ENCODE data around the gene MYOM1.

Gene MYOM1

DNA sequence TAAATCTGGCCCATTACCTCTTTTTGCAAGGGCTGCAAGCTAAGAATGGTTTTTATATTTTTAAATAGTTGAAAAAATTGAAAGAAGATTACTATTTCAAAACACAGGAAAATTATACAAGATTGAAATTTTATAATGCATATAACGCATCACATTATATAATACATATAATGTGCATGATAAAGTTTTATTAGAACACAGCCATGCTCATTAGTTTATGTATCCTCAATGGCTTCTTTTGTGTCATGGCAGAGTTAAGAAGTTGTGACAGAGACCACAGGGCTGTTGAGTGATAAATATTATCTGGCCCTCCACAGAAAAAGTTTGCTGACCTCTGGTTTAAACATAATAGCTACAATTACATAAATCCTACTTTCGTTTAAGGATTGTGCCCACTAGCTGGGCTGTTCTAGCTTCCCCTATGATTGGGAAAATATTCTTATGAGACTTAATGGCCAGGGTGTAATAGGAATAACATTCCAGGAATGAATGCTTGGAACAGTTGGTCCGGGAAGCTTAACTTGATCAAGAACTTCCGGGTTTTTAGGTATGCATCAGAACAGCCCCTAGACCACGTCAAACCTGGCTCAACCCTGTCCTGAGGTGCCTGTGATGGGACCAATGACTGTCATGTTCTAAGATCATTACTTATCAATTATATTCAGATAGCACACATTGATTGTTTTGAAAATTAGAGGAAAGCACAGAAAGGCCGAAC, 108.1 kb downstream of the MYOM1 start:
- DNase-seq: no peak

DNA sequence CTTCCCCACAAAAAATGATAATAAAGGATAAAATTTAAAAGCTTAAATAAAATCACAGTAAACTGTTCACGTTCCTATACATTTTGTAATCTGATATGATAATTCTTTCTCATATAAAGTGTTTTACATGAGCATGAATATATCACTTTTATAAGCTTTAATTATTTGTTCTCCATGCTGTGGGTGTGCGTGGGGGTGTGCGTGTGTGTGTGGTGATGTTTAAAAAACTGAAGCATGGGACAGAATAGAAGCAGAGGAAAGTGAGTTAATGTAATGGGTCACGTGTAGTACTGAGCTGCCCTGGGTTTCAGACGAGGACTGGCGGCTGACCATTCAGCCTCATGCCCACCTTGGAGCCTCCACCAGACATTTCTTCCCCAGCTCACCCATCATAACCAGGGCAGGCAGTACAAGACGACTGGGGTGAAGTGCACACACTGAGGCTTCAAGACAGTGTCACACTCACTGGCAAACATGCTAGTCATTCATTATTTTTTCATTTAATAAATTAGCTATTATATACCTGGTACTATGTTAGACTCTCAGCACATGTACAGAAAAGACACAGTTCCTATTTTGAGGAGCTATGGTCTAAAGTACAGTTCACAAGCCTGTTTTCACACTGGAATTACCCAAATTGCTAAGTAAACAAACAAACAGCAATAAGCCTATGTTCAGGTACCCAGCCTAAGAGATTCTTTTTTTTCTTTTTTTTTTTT, 109.6 kb downstream of the MYOM1 start:
- no peak for DNase-seq

DNA sequence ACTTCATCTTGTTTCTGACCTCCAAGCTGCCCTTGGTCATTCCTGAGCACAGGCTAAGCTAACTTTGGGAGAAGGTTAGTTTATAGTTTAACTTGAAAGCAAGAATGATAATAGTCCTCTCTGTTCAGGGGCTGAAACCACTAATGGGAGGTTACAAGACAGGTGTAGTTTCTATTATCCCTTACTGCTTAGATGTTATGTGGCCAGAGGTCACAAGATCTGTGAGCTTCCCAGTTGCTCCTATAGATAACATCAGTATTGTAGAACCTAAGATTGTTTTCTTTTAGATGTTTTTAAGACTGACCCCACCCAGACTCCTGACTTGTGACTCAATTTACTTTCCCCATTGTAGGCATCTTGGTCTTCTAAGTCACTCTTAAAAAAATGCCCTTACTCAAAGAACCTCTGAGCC, 112.0 kb downstream of the MYOM1 start:
- no peak for DNase-seq

DNA sequence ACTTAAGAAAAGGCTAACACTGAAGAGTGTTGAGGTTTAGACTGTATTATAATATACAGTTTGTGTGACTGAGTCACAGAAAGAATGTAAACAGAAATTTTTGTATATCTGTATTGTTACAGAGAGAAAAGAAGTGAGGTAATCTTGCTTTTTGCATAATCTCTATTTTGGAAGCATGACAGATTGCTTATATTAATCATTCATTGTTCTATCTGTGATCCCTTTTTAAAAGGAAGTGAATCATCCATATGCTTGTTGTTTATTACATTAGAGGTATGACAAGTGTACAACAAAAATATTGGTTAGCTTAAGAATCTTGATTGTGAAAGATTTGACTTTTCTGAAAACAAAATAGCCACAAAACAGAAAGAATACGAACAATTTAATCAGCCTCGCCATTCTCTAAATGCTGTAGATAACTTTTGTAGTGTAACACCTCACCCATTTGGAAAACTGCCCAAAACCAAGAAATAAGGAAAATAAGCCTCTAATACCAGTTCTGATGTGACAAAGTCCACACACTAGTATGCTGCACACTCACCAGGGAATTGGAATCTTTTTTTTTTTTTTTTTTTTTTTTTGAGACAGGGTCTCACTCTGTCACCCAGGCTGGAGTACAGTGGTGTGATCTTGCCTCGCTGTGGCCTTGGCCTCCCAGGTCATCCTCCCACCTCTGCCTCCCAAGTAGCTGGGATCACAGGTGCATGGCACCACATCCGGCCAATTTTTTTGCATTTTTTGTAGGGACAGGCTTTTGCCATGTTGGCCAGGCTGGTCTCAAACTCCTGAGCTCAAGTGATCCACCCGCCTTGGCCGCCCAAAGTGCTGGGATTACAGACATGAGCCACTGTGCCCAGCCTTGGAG, 115.3 kb downstream of the MYOM1 start:
- DNase-seq: no peak

DNA sequence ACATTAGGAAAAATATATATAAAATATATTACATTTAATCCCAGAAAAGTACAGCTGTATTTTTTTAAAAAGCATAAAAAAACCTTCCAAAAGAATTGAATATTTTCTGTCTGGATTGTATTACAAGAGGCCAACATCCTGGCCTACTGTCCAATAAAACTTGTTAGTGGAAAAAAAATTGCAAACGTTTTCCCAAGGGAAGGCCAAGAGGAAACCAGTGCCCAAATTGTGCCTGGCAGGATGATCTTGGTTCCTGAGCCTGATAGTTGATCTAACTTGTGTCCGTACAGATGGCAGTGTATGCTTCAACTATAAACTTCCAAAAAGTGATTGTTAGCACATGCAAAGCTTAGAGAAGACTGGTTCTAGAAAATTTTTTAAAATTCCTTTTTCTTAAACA, 116.2 kb downstream of the MYOM1 start:
- DNase-seq: no peak

DNA sequence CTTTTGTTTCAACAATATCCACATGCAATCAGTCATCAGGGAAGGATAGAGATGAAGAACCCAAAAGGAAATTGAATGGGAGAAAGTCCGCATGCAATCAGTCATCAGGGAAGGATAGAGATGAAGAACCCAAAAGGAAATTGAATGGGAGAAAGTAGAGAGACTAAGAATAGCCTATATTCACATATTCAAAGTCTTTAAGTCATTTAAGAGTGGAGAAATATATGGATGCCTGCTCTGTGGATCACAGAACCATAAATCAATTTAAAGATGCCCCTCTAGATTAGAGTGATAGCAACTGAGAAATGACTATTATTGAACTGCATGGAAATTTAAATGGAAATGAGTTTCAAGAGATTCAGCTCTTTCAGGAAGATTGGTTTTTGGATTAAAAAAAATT, 116.8 kb downstream of the MYOM1 start:
- no peak for DNase-seq

DNA sequence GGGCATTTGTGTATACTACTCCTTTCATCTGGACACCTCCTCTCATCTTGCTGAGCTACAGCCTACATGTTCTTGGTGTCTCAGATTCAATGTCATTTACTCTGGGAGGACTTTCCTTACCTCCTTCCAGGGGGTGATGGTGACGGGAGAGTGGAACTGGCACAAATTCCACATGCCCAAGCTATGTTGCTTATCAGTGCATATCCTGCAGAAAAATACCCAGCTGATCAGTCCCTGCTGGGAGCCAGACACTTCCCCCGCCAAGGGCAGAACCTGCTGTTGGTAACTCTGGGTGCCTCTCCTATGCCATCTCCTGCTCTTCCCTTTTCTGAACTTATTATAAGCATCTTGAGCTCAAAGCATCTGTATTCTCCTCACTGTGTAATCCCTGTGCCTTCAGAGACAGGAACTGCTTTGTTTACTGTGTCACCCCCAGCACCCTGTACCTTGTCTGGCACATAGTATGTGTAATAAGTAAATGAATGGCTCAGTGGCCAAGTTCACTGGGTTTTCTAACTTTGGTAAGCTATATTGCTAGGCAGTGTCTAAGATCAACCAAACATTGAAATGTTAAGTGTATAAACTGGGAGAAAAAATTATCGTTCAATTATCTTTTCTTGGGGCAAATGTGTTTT, 119.2 kb downstream of the MYOM1 start:
- no peak for DNase-seq

DNA sequence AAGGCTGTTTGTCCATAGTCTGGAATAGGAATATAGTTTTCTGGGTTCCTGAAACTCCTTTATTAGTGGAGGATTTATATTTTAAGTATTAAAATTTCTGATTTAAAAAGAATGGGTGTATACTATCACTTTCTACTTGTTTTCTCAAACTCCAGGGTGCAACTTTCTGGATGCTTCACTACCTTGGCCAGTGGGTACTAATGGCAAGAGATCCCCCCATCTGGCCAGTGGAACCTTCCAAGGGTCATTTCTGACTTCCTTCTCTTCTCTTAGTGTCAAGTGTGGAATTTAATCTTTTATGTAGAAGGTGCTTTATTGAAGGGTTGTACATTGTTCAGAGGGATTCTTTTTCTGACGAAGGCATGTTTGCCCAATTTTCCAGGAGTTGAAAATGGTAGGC, 120.4 kb downstream of the MYOM1 start:
- no peak for DNase-seq

DNA sequence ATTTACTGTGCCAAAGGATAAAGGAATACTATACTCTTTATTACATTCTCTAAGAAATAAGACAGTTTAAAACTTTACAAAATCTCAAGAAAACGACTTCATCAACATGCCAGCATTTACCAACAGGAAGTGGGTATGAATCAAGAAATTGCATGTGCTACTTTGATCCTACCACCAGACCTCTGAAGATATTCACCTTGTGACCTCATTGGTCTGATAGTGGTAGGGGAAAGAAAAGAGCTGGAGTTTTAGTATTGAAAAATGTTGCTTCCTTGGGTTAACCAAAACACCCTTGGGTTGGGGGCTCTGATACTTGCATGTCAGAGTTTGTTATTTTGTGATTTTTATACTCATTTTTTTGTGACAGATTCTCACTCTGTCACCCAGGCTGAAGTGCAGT, 122.7 kb downstream of the MYOM1 start:
- no peak for DNase-seq

DNA sequence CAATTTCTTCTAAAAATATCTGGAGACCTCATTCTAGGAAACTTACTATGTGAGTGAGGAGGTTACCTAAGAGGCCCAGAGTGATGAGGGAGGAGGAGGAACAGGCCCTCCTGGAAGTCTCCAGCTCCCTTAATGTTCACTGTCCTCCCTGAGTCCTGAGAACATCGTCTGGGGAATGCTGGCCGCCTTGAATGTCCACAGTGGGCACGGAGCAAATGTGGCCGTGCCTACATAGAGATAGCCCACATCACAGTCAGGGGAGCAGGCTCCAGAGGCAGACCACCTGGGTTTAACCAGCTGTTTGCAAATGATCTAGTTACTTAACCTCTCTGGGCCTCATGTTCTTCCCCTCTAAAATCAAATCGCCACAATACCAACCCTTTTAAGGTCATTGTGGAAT, 123.8 kb downstream of the MYOM1 start:
- no peak for DNase-seq

DNA sequence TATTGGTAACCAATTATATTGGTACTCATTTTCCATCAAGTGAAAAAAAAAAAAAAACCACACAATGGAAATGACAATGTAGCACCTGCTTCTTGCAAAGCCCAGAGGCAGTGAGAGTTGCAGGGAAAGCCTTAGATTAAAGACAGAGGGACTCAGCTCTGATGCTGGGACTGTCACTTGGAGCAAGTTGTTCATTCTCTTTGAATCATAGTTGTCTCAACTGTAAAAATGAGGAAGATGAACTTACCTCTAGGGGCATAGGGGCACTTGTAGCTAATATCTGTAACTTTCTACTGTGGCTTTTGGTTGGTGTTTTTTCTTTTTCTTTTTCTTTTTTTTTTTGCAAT, 125.5 kb downstream of the MYOM1 start:
- DNase-seq: no peak

DNA sequence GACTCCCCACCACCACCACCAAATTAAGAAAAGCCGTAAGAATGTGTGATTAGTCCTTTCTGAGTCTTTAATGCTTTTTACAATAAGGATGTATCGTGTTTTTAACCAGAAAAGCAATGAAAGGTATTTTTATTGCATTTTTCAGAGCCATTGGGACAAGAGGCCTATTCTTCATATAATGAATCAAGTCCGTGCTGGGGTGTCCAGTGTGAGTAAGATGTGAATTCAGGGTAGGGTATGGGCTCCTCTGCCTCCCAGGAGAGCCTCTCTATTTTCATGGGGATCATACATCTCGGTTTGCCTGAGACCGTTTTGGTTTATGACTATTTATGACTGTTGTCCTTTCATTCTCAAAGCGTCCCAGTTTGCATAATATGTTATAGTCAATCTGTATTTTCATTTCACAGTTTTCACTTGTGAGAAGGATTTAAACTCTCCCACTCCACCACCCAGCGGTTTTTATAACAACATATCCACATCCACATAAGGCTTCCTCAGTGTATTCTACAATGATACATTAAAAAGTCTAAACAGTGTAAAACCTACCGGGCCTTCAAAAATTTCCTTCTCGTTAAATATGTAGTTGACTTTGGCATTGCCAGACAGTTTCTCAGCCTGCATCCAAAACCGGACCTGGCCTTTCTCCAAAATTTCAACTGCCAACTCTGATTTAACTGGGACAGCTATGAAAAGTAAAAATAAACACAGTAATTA, 126.0 kb downstream of the MYOM1 start:
- DNase-seq: no peak

DNA sequence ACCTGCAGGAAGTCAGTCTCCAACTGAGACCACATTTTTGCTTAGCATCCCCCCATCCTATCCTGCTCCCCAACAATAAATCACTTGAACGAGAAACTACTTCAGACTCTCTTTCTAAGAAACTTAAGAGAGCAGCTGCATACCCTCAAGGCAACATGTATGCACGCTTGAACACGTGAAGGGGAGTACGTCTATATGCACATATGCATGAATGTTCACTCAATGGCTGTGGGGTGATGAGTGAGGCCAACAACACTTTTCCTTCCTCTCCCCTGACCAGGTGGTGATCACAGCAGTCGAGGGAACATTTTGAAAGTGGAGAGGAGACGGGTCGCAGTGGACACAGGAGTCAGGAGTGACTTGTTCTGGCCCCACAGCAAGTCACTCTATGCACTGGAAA, 127.0 kb downstream of the MYOM1 start:
- DNase-seq: no peak

DNA sequence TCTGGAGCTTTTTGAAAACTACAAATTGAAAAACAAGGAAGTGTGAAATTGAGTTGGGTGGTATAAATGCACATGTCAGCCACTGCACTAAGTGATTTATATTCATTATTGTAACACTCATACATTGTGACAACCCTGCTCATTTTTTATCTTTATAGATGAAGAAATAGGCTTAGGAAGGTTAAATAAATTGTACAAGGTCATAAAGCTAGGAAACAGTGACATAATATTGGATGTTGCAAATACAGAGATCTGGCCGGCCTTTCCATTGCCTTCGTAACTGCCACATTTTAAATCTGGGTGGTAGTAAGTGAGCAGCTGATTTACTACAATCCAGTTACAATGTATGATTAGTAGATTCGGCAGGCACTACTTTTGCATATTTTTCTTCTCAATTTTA, 130.2 kb downstream of the MYOM1 start:
- DNase-seq: no peak

DNA sequence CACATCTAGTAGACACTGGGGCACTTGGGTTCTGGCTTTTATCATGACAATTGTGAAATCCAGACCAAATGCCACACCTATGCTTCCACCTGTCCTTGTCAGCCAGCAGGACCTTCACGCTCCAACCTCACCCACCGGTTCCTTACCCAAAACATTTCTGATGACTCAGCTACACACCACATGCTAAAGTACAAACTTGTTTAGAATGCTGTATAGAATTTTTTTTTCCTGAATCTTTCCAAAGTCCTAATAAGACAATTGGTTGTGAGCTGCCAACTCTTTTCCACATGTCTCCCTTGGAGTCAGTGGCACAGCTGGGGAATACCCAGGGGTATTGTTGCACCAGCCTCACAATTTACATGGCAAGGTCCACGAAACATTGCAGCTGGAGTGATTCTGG, 131.3 kb downstream of the MYOM1 start:
- DNase-seq: no peak

DNA sequence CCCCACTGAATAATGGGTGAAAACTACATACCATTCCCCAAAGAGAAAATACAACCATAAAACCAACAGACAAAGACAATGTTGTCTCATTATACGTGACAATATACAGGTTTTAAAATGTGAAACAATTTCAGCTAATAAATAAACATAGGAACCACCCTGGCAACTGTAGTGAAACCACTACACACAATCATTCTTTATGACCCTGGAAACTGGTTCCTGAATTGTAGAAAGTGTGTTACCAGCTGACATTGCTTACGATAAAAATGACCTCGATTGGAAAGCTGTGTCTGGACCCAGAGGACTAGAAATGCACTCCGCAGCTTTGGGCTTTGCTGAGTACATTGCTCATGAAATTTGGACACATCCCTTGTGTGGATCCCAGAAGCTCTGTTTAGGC, 132.9 kb downstream of the MYOM1 start:
- DNase-seq: no peak

DNA sequence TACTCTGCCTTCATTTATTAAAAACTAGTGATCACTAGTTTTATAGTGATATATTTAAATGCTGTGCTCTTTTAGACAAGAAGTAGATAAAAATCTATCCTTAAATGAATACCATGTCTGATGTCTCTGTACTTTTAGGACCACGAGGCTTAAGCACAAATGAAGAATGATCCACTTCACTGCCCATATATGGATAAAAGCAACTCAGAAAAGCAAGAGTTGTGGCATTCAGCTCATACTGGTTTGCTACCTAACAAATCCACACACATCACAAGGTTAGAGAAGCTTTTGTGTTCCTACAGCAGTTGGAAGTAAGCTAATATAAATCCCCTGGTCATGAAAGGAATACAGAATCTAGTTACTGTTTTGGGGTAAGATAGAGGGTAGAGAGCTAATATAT, 134.2 kb downstream of the MYOM1 start:
- no peak for DNase-seq

DNA sequence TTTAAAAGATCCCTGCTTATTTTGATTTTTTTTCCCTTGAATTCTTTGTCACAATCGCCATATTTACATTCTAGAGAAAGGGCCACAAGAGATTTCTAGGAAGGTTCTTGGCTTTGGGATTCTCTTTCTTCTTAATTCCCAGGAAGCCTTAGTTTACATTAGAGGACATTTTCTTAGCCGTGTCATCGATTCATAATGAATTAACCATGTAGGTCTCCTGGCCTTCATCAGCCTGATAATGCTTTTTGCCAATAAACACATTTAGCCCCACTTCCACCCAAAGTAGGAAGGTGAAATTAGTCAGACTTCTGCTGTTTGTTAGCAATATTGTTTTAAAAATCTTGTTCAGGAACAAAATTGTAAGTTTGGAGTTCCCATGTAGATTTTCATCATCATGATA, 135.6 kb downstream of the MYOM1 start:
- DNase-seq: no peak

DNA sequence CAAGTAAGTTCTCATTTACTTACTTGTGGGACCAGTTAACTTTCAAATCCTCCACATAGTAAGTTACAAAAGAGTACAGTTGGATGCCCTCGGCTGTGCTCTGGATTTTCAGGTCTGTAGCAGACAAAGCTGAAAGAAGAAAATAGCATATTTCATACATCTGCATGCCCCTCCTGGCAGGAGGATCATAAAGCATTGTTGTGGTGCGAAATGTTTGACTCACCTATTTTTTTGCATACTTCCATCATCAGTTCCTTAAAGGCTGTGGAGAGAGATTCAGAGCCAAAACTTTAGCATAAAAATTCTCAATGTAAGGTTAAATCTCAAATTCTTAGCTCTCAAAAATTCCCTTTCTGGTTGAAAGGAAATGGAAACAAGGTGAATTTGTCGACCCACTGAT, 136.0 kb downstream of the MYOM1 start:
- no peak for DNase-seq

DNA sequence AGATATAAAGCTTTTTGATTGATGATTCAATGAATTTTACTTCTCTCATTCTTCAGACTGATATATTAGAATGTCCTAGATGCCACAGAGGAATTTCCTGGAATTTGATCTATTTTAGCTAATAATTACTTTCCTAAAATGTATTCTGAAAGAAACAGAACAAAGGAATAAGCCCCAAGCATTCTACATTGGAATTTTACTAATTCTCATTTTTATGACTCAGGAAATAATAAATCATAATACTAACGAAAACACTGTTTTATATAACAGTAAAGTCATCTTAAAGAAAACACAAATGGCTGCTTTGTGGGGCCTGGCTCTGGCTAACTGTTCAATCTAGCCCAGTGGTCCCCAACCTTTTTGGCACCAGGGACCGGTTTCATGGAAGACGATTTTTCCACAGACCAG, 138.2 kb downstream of the MYOM1 start:
- DNase-seq: no peak

DNA sequence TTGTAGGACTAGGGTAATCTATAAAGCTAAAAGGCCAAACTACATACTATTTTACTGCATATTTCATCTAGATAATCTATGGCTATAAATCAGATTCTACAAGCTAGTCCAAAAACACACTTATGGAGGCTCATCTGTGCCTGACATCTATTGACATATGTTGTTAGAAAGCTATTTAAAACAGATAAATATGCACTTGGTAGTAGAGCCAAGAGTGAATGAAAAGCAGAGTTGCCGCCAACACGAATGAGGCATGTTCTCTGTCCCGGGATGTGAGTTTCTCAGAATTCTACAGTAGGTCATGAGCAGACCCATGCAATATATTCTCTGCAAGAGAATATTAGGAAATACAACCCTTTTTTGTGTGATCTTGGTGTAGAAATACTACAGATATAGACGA, 140.1 kb downstream of the MYOM1 start:
- no peak for DNase-seq

DNA sequence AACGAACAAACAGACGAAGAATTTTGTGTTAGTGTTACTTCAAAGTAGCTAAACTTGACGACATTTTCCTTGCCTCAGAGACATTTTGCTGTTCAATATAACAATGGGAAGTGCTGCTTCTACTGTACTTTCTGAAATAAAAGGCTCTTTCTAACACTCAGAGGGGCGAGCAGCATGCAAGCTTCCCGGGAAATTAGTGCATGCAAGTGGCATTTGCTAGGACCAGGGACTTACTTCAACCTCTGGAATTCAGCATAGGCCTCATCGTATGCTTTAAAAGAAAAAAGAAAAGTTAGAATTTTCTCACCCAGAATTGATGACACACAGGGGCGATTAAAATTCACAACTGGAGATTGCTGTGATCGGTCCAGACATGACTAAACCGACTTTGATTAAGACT, 144.3 kb downstream of the MYOM1 start:
- no peak for DNase-seq

DNA sequence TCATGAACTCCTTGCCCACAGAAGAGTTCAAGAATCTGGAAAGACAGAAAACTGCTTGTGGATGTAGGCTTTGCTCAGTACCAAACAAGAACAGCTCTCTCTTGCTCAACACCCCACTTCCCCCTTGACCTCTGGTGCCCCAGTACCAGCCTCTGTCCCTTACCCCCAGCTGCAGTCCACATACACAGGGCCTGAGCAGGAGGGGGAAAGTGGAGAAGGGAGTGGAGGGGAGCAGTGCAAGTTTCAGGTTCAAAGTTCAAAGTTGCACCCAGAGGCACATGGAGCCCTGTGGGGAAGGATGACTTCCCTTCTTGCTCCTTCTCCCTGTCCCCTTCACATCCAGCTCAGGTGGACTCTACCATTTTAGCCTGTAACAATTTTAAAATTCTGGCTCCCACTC, 145.7 kb downstream of the MYOM1 start:
- DNase-seq: no peak
